ENCODE results near the gene NKAIN1.

DNA sequence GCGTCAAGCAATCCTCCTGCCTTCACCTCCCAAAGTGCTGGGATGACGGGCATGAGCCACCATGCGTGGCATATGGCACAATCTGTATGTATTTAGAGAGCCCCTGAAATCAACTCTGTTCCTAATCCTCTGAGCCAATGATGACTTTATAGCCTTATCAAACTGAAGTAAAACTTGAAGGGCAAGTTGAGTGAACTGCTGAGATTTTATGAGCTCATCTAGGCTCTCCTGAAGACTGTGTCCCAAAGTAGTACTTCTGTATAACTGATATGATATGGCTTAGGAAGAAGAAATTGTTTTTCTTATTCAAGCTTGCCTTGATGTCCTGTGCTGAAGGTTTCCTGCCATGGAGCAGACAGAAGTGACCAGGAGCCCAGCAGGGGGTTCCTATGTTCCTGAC, 23.7 kb upstream of the NKAIN1 start:
- no peak for TF ChIP-seq SUZ12 (IDR thresholded peaks at IDR 0.05)
- no peak for TF ChIP-seq HDGF (IDR thresholded peaks at IDR 0.05; ENCODE audit: borderline replicate concordance)

All from HEK293T (cell line).